Progenitor cell of endocrine pancreas (in vitro differentiated cells): ENCODE measurements around the gene ASCC1. TPM values are rescaled to one million over a fixed set of nuclear protein-coding genes. Genes with fewer than 3 reads are reported as not detected.

Experiments used
- DNase-seq: peaks from one replicate; pipeline ENCODE4 v3.0.0; 2021; ENCODE audit warnings: low spot score; ENCODE audit not compliant: unreplicated experiment
- H3K27ac Mint-ChIP-seq: 2 replicates; pipeline ENCODE4 v1.8.0; 2021; ENCODE audit warnings: mild to moderate bottlenecking, moderate library complexity, mixed read lengths
- H3K27me3 Mint-ChIP-seq: 2 replicates; pipeline ENCODE4 v1.8.0; 2021; ENCODE audit warnings: mixed read lengths
- H3K36me3 Mint-ChIP-seq: 2 replicates; pipeline ENCODE4 v1.8.0; 2022; ENCODE audit warnings: mixed read lengths; ENCODE audit not compliant: insufficient read depth
- H3K4me1 Mint-ChIP-seq: 2 replicates; pipeline ENCODE4 v1.8.0; 2021; ENCODE audit warnings: low read depth, mixed read lengths
- H3K4me3 Mint-ChIP-seq: 2 replicates; pipeline ENCODE4 v1.8.0; 2021; ENCODE audit warnings: low read depth, mild to moderate bottlenecking, moderate library complexity, mixed read lengths
- H3K9me3 Mint-ChIP-seq: 2 replicates; pipeline ENCODE4 v1.8.0; 2021; ENCODE audit warnings: low read depth, mixed read lengths
- CTCF ChIP-seq: fragments of 200-600 bp; sonication (generic); IDR thresholded peaks from one replicate; pipeline ENCODE4 v1.5.0; 2021; ENCODE audit warnings: antibody characterized with exemption, mild to moderate bottlenecking; ENCODE audit not compliant: unreplicated experiment
- total RNA-seq: library from RNA; stranded (reverse); gene quantifications from 2 replicates; pipeline ENCODE4 v1.2.1, GENCODE V29; 2021

ASCC1 gene
- total RNA-seq, 1 donor from 2014 or later: 42.2 TPM

- Mint-ChIP-seq H3K27me3 (no peaks in the 10 kb centered on the region), H3K36me3 (peaks cover 12% of the 10 kb centered on the region), H3K9me3 (no peaks in the 10 kb centered on the region), H3K4me1 (peaks cover 6% of the 10 kb centered on the region), H3K4me3 (no peak overlapping the region), H3K27ac (no peak overlapping the region)
- DNase-seq: no peak
- no peak for TF ChIP-seq CTCF
Measured at GRCh38 chr10:72073708-72074573, 142.1 kb downstream of the ASCC1 start.

GRCh38 chr10:72072639-72073038 lies 143.4 kb downstream of the ASCC1 start:
- Mint-ChIP-seq H3K36me3 (peaks cover 10% of the 10 kb centered on the region), H3K9me3 (no peaks in the 10 kb centered on the region), H3K4me1 (peaks cover 6% of the 10 kb centered on the region), H3K27me3 (no peaks in the 10 kb centered on the region), H3K4me3 (no peak overlapping the region), H3K27ac (no peak overlapping the region)
- no peak for TF ChIP-seq CTCF
- DNase-seq: no peak

GRCh38 chr10:72072046-72072445 lies 144.0 kb downstream of the ASCC1 start:
- Mint-ChIP-seq H3K27ac (no peak overlapping the region), H3K4me1 (peaks cover 6% of the 10 kb centered on the region), H3K9me3 (no peaks in the 10 kb centered on the region), H3K27me3 (no peaks in the 10 kb centered on the region), H3K4me3 (no peak overlapping the region), H3K36me3 (peaks cover 10% of the 10 kb centered on the region)
- no peak for DNase-seq
- TF ChIP-seq CTCF: no peak

GRCh38 chr10:72069751-72070526 lies 146.1 kb downstream of the ASCC1 start:
- peaks cover 3% of the 10 kb centered on the region for H3K4me1 Mint-ChIP-seq
- H3K27ac Mint-ChIP-seq: peak overlapping the region; percentile 93
- H3K27me3 Mint-ChIP-seq: no peaks in the 10 kb centered on the region
- H3K4me3 Mint-ChIP-seq: no peak overlapping the region
- no peaks in the 10 kb centered on the region for H3K9me3 Mint-ChIP-seq
- TF ChIP-seq CTCF: peak; percentile 35
- DNase-seq: no peak
- H3K36me3 Mint-ChIP-seq: peaks cover 10% of the 10 kb centered on the region

- H3K4me1 Mint-ChIP-seq: peaks cover 3% of the 10 kb centered on the region
- no peak overlapping the region for H3K27ac Mint-ChIP-seq
- no peak for TF ChIP-seq CTCF
- H3K9me3 Mint-ChIP-seq: no peaks in the 10 kb centered on the region
- DNase-seq: no peak
- no peaks in the 10 kb centered on the region for H3K27me3 Mint-ChIP-seq
- H3K36me3 Mint-ChIP-seq: peaks cover 11% of the 10 kb centered on the region
- H3K4me3 Mint-ChIP-seq: no peak overlapping the region
Measured at GRCh38 chr10:72068901-72069446, 147.1 kb downstream of the ASCC1 start.
